ENCODE measurements around the gene RAB24. TPM values are rescaled to one million over a fixed set of nuclear protein-coding genes. Genes with fewer than 3 reads are reported as not detected.

RAB24 gene
- total RNA-seq, 2 donors from 2014 or later: 21.5 to 28.7 TPM

DNA sequence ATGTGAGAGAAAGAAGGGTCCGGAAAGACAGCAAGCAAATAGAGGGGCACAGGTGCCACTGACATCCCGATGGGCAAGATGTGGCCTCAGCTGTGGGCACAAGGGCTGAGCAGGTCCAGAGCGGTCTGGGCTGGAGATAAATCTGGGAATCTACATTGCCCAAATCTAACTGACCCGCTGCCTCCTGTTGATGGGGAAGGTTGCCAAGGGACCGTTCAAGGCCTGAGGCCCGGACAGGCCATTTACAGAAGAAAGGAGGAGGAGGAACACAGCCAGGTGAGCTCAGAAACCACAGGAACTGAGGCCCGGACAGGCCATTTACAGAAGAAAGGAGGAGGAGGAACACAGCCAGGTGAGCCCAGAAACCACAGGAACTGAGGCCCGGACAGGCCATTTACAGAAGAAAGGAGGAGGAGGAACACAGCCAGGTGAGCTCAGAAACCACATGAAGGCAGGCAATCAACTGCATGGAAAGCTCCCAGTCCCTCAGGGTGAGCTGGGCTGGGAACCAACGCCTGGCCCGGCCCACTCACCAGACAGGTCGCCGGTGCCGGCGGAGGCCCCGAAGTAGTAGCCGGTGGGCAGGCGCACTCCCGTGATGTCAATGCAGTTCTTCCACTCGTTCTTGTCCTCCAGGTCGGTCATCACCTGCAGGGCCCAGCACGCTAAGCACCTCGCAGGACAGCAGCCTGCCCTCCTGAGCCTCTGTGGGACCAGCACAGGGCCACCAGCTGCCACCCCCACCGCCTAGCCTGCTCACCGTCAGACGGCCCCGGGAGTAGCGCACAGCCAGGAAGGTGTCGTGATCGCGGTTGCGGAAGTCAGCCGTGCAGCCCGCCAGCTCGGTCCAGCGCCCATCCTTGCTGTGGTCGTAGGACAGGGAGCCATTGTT, 33.3 kb upstream of the RAB24 start:
- Mint-ChIP-seq H3K4me1 (peaks cover 14% of the 10 kb centered on the region), H3K4me3 (no peak overlapping the region), H3K27me3 (no peaks in the 10 kb centered on the region), H3K36me3 (ENCODE audit: low read depth) (peaks cover 88% of the 10 kb centered on the region), H3K27ac (peak overlapping the region; percentile 44), H3K9me3 (no peaks in the 10 kb centered on the region)
- ATAC-seq (replicated peaks): no peak

DNA sequence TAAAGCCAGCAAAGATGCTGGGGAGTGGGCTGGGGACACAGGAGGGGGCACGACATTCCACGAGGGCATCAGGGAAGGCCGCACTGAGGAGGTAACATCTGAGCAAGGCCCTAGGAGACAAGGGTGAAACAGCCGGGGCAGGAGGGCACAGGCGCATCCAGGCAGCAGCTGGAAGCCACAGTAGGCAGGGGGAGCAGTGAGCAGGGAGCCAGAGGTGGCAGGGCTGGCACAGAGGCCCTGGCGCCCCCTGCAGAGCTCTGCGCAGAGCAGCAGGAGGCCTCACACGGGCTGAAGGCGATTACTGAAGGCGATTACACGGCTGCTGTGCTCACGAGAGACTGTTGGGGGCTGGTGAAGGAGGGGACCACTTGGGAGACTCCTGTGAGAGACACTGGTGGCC, 32.6 kb upstream of the RAB24 start:
- H3K27me3 Mint-ChIP-seq: no peaks in the 10 kb centered on the region
- H3K9me3 Mint-ChIP-seq: no peaks in the 10 kb centered on the region
- ATAC-seq (replicated peaks): peak; percentile 44
- H3K4me3 Mint-ChIP-seq: no peak overlapping the region
- H3K27ac Mint-ChIP-seq: peak overlapping the region; percentile 44
- peaks cover 88% of the 10 kb centered on the region for H3K36me3 Mint-ChIP-seq (ENCODE audit: low read depth)
- peaks cover 14% of the 10 kb centered on the region for H3K4me1 Mint-ChIP-seq

DNA sequence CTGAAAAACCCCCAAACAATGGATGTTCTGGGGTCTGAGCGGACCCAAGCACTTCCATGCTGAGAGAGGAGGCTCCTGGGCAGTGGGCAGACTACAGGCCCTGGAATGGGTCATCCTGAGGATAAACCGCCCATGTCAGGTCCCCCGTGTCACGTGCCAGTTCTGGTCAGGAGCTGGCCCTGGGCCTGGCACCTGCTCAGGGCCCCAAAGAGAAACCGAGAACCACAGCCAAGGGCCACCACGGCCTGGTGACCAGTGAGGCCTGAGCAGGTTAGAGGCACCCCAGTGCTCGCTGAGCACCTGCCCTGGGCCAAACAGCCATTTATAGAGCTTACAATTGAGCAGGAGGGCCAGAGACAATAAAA, 32.2 kb upstream of the RAB24 start:
- Mint-ChIP-seq H3K27ac (peak overlapping the region; percentile 44), H3K27me3 (no peaks in the 10 kb centered on the region), H3K36me3 (ENCODE audit: low read depth) (peaks cover 88% of the 10 kb centered on the region), H3K4me3 (no peak overlapping the region), H3K9me3 (no peaks in the 10 kb centered on the region), H3K4me1 (peaks cover 14% of the 10 kb centered on the region)
- no peak for ATAC-seq (replicated peaks)

DNA sequence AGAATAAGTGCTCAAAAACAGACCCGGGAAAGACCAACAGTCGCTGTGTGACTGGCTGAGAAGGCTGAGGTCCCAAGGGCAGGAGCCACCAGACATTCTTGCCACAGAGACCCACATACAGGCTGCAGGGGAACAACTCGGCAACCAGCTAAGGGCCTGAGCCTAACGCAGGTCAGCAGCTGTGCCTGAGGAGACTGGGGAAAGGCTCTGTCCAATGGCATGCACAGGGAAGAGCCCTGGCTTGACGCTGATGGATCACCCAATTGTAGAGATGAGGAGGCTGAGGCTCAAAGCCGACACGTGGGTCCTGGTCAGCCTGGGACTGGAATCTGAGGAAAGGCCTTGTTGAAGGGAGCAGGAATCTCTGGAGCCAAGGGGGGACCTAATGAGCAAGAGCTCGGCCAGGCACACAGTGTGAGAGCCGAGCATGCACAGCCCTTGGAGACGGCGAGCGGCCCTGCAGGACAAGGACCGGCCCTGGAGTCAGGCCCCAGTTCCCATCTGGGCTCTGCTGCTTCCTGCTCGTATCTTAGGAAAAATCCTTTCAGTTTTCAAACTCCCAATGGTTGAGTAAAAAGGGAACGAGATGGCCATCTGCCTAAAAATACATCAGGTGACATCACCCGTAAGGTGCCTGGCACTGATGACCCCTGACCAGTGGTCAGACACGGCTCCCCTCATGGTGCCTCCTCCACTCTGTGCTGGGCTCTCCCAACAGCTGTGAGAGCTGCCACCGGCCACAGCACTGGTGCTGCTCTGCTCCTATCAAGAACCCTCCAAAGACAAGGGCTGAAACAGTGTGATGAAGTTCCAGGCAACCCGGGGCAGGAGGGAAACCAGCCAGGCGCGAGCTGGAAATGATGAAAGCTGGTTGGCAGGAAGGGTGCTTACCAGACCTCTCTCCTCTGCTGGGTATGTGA, 31.5 kb upstream of the RAB24 start:
- H3K4me1 Mint-ChIP-seq: peaks cover 13% of the 10 kb centered on the region
- ATAC-seq (replicated peaks): no peak
- H3K36me3 Mint-ChIP-seq (ENCODE audit: low read depth): peaks cover 90% of the 10 kb centered on the region
- no peaks in the 10 kb centered on the region for H3K9me3 Mint-ChIP-seq
- no peak overlapping the region for H3K27ac Mint-ChIP-seq
- H3K27me3 Mint-ChIP-seq: no peaks in the 10 kb centered on the region
- no peak overlapping the region for H3K4me3 Mint-ChIP-seq

DNA sequence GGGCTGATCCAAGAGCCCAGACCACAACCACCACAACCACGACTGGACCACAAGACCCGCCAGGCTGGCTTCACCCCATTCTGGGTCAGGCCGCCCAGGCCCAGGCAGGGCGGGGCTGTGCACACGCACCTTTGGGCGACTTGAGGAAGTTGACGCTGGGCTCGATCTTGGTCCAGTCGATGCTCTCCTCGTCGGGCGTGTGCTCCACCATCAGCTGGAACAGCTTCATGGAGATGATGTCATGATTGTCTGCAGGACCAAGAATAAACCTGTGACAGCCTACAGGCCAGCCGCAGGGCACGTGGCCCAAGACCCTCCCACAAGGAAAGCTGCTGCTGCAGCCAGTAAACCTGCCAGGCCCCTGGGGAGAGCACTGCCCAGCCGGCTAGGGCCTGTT, 30.6 kb upstream of the RAB24 start:
- Mint-ChIP-seq H3K36me3 (ENCODE audit: low read depth) (peaks cover 89% of the 10 kb centered on the region), H3K4me3 (no peak overlapping the region)

DNA sequence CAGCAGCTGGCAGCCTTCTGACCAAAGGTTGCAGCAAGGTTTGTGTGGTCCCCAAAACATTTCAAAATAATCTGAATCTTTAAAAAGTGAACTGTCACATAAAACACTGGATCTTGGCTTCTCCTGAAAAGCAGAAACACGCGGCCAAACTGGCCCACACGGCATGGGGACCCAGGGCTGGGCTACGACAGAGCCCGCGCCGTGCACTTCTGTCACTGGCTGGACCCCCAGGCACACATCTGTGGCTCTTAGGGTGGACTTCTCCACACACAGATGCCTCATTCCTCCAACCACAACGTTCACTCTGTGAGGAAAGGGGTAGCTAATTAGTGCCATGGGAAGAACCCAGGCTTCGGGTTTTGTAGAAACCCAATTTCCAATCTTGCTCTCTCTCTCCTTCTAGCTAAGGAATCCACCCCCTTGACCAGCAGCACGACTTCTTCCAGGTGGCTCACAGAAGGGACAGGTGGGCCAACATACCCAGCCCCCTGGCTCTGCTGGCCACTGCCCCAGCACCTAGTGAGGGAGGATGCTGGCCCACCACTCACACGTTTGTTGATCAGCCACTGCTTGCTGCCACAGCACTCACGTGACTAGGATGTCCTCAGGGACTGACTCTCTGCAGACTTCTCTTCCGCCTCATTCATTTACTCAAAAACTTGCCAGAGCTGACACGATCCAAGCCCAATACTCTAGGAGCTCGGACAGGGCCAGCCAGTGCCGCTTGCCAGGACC, 30.1 kb upstream of the RAB24 start:
- H3K4me1 Mint-ChIP-seq: peaks cover 4% of the 10 kb centered on the region
- ATAC-seq (replicated peaks): no peak
- H3K36me3 Mint-ChIP-seq (ENCODE audit: low read depth): peaks cover 83% of the 10 kb centered on the region
- no peak overlapping the region for H3K4me3 Mint-ChIP-seq
- H3K27me3 Mint-ChIP-seq: no peaks in the 10 kb centered on the region
- H3K27ac Mint-ChIP-seq: no peak overlapping the region
- no peaks in the 10 kb centered on the region for H3K9me3 Mint-ChIP-seq

More for the DNA sequence above, 30.6 kb upstream of the RAB24 start:
- Mint-ChIP-seq H3K27ac (no peak overlapping the region), H3K27me3 (no peaks in the 10 kb centered on the region), H3K4me1 (peaks cover 4% of the 10 kb centered on the region), H3K9me3 (no peaks in the 10 kb centered on the region)
- ATAC-seq (replicated peaks): no peak

DNA sequence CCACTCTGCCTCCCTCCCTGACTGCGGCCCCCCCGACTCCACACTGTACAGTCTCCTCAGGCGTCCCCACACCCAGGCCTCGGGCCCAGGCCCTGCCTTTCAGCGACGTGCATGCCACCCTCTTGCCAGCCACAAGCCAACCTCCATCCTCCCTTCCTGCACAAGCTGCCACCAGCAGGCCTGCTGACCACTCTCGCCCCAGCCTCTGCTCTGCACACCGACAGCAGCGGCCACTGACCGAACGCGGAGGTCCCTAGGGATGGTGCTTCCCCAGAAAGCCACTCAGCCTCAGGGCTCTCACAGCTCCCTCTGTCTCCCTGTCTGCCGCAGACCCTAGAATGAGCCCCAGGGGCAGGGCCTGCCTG, 29.4 kb upstream of the RAB24 start:
- Mint-ChIP-seq H3K27ac (no peak overlapping the region), H3K9me3 (no peaks in the 10 kb centered on the region), H3K4me3 (no peak overlapping the region), H3K4me1 (peaks cover 6% of the 10 kb centered on the region), H3K27me3 (no peaks in the 10 kb centered on the region), H3K36me3 (ENCODE audit: low read depth) (peaks cover 83% of the 10 kb centered on the region)
- ATAC-seq (replicated peaks): no peak

DNA sequence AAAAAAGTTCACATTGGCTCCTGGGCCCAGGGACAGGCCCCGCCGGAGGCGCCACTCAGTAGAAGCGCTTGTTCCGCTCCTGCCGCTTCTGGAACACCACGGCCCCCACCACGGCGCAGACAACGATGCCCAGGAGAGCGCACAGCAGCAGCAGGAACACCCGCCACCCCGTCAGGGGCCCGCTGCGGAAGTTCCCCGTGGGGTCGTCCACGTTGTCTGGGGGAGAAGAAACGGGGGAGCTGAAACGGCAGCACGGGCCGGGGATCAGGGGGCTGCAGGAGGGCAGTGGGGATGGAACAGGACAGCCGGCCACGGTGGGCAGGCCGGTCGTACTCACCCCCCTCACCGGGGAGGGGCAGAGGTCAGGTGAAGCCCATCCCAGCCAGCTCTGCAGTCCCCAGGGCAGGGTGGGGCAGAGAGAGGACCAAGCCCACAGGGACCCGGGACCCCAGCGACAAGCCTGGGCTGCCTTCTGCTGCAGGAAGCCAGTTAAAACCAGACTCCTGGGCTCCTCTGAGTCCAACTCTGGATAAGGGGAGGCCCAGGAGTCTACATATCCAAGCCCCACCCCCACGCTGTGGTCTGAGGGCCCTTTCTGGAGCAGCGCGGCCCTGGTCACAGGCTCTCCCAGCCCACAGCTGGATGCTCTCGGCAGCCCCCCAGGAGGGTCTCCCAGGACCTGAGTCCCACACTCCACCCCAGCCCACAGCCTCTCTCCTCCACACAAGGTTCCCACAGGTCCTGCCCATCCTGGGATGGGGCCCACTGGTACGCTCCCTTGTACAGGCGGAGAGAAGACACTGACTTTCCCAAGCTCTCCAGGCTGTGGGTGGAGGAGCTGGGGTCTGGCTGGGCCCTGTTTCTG, 28.7 kb upstream of the RAB24 start:
- no peaks in the 10 kb centered on the region for H3K27me3 Mint-ChIP-seq
- no peaks in the 10 kb centered on the region for H3K9me3 Mint-ChIP-seq
- peaks cover 82% of the 10 kb centered on the region for H3K36me3 Mint-ChIP-seq (ENCODE audit: low read depth)
- H3K4me3 Mint-ChIP-seq: no peak overlapping the region
- ATAC-seq (replicated peaks): no peak
- H3K27ac Mint-ChIP-seq: no peak overlapping the region
- peaks cover 10% of the 10 kb centered on the region for H3K4me1 Mint-ChIP-seq

DNA sequence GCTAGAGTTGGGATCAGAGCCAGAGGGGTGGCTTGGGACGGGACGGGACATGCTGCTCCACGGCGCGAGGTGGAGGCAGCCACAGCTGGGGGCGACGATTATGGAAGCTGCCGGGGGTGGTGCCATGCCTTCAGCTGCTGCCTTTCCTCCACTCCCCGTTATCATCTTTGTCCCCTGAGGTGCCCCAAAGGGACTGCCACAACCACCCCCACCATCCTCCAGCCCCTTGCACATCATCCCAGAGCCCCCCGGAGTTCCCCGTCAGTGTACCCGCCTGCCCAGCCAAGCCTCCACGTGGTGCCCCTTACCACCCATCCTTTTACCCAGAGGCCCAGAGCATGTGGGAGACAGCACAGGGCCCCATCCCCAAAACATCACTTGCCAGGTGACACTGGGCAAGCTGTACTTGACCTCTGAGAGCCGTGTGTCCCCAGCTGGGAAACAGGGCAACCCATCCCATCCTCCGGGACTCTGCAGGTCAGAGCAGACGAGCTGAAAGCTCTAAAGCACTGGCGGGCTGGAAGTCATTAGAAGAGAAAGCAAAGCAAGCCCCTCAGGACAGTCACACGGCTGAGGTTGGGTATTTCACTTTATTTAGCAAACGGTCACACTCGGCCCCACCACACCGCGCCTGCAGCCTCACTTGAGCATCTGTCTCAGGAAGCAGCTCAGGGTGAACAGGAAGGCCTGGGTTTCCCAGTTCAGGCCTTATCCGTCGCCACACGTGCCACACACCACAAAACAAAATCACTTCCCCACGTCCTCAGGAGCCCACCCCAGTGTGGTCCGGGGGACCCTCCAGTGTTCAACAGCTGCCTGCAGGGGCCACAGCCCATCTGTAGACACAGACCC, 27.7 kb upstream of the RAB24 start:
- Mint-ChIP-seq H3K4me3 (no peak overlapping the region), H3K36me3 (ENCODE audit: low read depth) (peaks cover 79% of the 10 kb centered on the region), H3K27me3 (no peaks in the 10 kb centered on the region), H3K4me1 (peaks cover 10% of the 10 kb centered on the region), H3K27ac (no peak overlapping the region), H3K9me3 (no peaks in the 10 kb centered on the region)
- ATAC-seq (replicated peaks): no peak

DNA sequence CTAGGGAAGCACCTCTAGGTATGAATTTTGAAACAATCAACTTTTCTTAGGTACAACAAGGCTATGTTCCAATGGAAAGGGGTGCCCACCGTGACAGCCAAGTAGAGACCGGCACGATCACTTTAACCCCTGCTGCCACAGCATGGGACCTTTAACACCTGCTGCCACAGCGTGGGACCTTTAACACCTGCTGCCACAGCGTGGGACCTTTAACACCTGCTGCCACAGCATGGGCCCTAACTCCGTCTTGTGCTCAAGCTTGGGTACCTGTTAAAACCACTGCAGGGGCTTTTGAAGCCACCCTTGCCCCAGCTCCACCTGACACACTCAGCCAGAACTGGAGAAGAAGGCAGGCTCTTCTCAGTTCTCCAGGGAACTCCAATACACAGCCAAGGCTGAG, 26.4 kb upstream of the RAB24 start:
- H3K27me3 Mint-ChIP-seq: no peaks in the 10 kb centered on the region
- no peak overlapping the region for H3K27ac Mint-ChIP-seq
- H3K36me3 Mint-ChIP-seq (ENCODE audit: low read depth): peaks cover 66% of the 10 kb centered on the region
- no peak overlapping the region for H3K4me3 Mint-ChIP-seq
- H3K4me1 Mint-ChIP-seq: peaks cover 6% of the 10 kb centered on the region
- no peaks in the 10 kb centered on the region for H3K9me3 Mint-ChIP-seq
- ATAC-seq (replicated peaks): no peak

DNA sequence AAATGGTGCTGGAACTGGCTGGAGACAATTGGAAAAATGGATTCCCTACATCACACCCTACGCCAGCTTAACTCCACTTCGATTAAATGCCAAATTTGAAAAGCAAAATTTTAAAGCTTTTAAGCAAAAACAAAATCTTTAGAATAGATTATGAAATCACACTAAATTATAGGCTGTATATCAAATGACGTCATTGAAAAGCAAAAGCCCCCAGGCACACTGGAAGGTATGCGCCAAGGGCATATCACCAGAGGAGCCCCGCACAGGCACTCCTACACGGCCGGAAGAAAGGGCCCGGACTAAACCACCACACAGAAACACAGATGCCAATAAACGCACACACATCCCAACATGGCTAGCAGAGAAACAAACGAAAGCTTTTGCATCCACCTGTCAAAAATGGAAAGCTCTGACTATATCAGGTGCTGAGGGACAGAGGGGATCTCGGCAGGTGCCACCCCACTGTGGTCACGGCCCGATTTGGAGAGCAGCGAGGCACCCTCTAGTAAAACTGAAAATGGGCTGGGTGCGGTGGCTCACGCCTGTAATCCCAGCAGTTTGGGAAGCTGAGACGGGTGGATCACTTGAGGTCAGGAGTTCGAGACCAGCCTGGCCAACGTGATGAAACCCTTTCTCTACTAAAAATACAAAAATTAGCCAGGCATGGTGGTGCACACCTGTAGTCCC, 25.2 kb upstream of the RAB24 start:
- H3K9me3 Mint-ChIP-seq: no peaks in the 10 kb centered on the region
- peaks cover 54% of the 10 kb centered on the region for H3K36me3 Mint-ChIP-seq (ENCODE audit: low read depth)
- H3K4me1 Mint-ChIP-seq: peaks cover 6% of the 10 kb centered on the region
- no peaks in the 10 kb centered on the region for H3K27me3 Mint-ChIP-seq
- H3K4me3 Mint-ChIP-seq: no peak overlapping the region
- H3K27ac Mint-ChIP-seq: no peak overlapping the region
- no peak for ATAC-seq (replicated peaks)

DNA sequence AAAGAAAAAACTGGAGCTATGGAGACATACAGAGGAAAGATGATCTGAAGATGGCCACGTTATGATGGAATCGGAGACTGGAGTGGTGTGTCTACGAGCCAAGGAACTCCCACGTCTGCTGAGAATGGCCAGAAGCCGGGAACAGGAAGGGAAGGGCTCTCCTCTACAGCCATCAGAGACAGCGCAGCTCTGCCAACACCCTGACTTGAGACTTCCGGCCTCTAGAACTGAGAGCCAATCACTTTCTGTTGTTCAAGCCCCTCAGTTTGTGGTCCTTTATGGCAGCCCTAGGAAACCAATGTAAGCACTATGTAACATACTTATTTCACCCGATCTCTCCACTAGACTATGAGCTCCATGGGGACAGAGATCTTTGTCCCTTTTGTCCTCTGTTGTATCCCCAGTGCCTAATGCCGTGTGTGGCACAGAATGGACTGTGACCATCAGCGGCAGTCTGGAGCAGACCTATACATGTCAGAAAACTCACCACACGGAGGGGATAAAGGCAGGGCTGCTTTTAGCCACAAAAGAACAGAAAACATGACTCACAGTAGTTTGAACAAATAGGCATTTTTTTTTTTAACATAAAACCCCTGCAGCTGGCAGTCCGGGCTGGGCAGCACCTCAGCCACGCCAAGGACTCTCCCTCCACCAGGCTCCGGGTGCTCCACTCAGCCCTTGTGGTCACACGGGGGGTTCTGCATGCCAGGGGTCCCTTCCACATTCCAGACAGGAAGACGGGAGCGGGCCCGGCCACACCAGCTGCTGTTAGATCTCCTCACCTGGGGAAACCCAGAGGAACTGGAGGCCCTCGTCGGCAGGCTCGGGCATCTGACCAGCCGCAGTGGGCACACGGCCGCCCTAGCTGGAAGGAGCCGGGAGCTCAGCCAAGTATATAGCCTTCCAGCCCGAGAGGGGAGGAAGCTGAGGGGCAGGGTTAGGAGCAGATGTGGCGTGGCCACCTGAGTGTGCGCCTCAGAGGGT, 24.3 kb upstream of the RAB24 start:
- Mint-ChIP-seq H3K9me3 (no peaks in the 10 kb centered on the region), H3K36me3 (ENCODE audit: low read depth) (peaks cover 53% of the 10 kb centered on the region), H3K4me1 (peaks cover 6% of the 10 kb centered on the region), H3K27me3 (no peaks in the 10 kb centered on the region), H3K4me3 (peak overlapping the region; percentile 39), H3K27ac (peak overlapping the region; percentile 25)
- peak; percentile 89 for ATAC-seq (replicated peaks)
